Cardiac fibroblast (primary cell): ENCODE results near the gene HPSE.

ENCODE experiments used
- DNase-seq, 2 donors: peaks; one replicate each; pipeline versions ENCODE4 v3.0.0 to v3.0.0-alpha.2; 2010; ENCODE audit warnings: low read depth in 2 of 2
- H3K4me3 ChIP-seq, 2 donors: replicated peaks in 1 of 2; 1 replicate in 1 of 2; 2 replicates in 1 of 2; pipeline ENCODE4 v1.5.1; 2011; ENCODE audit warnings: low read depth in 2 of 2, low read length in 2 of 2, mild to moderate bottlenecking in 2 of 2, moderate library complexity in 1 of 2
- TF ChIP-seq, protein P1 (sequence below): IDR thresholded peaks from one replicate; pipeline ENCODE4 v1.5.1; 2011; ENCODE audit warnings: low read depth, mild to moderate bottlenecking, low read length, inconsistent platforms

The HPSE gene

DNA sequence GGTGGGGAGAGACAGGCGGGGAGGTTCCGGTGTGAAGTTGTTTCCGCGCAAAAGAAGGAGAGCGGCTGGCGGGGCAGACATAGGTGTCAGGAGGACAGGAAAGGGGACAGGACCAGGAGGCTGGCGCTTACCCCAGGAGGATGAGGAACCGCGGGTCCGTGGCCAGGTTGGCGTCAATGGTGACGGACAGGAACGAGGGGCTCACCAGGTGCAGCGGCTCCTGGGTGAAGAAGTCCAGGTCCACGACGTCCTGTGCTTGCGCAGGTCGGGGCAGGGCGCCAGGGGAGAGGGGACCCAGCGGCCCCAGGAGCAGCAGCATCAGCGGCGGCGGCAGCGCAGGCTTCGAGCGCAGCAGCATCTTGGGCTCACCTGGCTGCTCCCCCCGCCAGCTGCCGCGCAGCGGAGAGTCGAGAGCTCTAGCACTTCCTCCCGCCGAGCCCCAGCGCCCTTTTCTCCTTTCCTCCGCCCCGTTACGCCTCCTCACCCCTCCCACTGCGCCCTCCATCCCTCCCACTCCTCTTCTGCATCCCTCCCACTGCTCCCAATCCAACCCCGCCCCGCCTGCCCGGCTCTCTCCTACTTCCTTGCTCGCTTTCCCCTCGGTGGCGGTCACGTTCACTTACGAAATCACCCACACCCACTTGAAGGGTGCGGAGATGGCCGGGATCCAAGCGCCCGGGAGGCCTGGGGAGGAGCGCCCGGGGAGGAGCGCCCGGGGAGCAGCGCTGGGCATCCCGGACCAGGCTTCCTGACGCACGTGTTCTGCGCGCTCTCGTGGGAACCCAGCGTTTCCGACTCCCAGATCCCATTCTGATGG, at the start of gene HPSE:
HPSE (minus strand) TSS at position 424 of the 817 bp plus-strand sequence; CDS start at position 358, 66 bp downstream.
- peak; percentile 54 to 93 for DNase-seq
- TF ChIP-seq, protein P1, sequence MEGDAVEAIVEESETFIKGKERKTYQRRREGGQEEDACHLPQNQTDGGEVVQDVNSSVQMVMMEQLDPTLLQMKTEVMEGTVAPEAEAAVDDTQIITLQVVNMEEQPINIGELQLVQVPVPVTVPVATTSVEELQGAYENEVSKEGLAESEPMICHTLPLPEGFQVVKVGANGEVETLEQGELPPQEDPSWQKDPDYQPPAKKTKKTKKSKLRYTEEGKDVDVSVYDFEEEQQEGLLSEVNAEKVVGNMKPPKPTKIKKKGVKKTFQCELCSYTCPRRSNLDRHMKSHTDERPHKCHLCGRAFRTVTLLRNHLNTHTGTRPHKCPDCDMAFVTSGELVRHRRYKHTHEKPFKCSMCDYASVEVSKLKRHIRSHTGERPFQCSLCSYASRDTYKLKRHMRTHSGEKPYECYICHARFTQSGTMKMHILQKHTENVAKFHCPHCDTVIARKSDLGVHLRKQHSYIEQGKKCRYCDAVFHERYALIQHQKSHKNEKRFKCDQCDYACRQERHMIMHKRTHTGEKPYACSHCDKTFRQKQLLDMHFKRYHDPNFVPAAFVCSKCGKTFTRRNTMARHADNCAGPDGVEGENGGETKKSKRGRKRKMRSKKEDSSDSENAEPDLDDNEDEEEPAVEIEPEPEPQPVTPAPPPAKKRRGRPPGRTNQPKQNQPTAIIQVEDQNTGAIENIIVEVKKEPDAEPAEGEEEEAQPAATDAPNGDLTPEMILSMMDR = no peak
- H3K4me3 ChIP-seq = peak within 1 kb of the TSS; percentile 56 to 66

DNA sequence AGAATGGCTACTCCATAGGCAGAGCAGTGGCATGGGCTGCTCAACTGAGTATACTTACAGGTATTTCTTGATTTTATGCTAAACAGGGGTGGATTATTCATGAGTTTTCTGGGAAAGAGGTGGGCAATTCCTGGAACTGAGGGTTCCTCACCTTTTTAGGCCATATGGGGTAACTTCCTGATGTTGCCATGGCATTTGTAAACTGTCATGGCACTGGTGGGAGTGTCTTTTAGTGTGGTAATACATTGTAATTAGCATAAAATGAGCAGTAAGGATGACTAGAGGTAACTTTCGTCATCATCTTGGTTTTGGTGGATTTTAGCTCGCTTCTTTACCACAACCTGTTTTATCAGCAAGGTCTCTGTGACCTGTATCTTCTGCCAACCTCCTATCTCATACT, 48.2 kb upstream of the HPSE start:
- H3K4me3 ChIP-seq = no peak overlapping the region
- no peak for DNase-seq
- TF ChIP-seq, protein P1 = no peak

DNA sequence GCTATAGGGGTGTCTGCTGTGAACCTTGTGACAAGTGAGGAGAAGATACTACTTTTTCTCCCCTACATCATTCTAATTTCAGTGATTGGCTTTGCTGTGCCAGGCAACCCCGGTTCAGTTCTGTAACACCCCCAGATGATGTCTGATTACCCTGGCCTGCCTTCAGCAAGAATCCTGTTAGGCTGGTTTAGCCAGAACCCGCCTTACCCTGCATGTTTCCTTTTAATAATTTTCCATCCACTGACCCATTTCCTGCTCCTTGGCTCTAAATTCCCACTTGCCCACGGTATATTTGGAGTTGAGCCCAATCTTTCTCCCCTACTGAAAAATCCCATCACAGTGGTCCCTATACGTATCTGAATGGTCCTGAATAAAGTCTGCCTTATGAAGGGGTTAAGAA, 46.5 kb upstream of the HPSE start:
- H3K4me3 ChIP-seq = no peak overlapping the region
- DNase-seq = no peak
- TF ChIP-seq, protein P1 = no peak

GRCh38 chr4:83378419-83378818, 43.8 kb upstream of the HPSE start:
- no peak for DNase-seq
- TF ChIP-seq, protein P1 = no peak
- no peak overlapping the region for H3K4me3 ChIP-seq

DNA sequence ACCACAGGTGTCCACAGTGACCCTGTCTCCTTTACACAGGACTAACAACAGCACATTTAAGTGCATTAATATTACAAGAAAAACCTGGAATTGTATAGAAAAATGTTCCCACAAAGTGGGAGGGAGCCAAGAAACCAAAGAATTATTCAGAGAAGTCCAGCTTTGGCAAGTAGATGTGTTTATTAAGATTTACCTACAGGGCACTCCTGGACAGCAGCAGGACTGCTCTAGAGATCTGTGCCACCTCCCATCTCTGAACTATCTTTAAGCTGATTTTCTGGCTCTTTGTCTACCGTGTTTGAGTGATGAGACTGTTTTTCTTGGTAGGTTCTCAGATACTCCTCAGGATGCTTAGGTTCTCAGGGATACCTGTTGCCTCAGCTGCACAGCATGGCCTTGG, 38.3 kb upstream of the HPSE start:
- DNase-seq = no peak
- no peak overlapping the region for H3K4me3 ChIP-seq
- TF ChIP-seq, protein P1 = no peak

DNA sequence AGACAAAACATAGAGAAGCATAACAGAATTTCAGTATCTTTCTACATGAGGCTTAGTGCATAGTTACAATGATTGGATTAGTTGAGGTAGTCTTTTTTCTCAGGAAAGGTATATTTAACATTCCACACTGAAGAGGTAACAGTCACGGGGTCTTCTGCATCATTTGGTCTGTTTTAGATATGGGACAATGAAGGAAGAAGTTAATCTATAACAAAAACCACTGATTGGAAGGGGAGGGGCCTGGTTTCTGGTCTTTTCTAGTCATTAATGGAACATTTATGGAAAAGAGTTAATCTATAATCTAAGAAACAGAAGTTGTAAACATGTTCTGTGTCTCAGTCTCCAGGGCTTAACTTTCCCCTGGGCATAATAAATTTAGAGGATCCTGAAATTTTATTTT, 37.3 kb upstream of the HPSE start:
- TF ChIP-seq, protein P1 = no peak
- H3K4me3 ChIP-seq = no peak overlapping the region
- DNase-seq = no peak
